GM23338 (cell line): ENCODE measurements around the gene USP1. TPM values are rescaled to one million over a fixed set of nuclear protein-coding genes. Genes with fewer than 3 reads are reported as not detected.

Source experiments
- ATAC-seq: fragments of 200-7000 bp; cut with Tn5 transposase; 3 replicates; pipeline ENCODE4 v1.9.1; 2020
- DNase-seq: peaks from one replicate; pipeline ENCODE4 v3.0.0-alpha.2; 2015; ENCODE audit warnings: low spot score
- H2AFZ ChIP-seq: fragments of 200-600 bp; sonication (generic); 2 replicates; pipeline ENCODE4 v1.8.0; 2016; ENCODE audit warnings: antibody characterized with exemption, mild to moderate bottlenecking, moderate library complexity
- H3F3A ChIP-seq: fragments of 200-600 bp; sonication (generic); replicated peaks from 2 replicates; pipeline ENCODE4 v1.8.0; 2017; ENCODE audit warnings: antibody characterized with exemption, mixed run types, low read depth
- H3K27ac ChIP-seq: fragments of 200-600 bp; sonication (generic); 2 replicates; pipeline ENCODE4 v1.6.1; 2016; ENCODE audit warnings: low read depth
- H3K27me3 ChIP-seq: fragments of 200-600 bp; sonication (generic); 2 replicates; pipeline ENCODE4 v1.8.0; 2016; ENCODE audit warnings: mild to moderate bottlenecking, mixed run types, moderate library complexity; ENCODE audit not compliant: insufficient read depth
- H3K36me3 ChIP-seq: fragments of 200-600 bp; sonication (generic); 2 replicates; pipeline ENCODE4 v1.8.0; 2016; ENCODE audit warnings: mild to moderate bottlenecking; ENCODE audit not compliant: insufficient read depth
- H3K4me1 ChIP-seq: fragments of 200-600 bp; sonication (generic); 2 replicates; pipeline ENCODE4 v1.8.0; 2016; ENCODE audit warnings: mild to moderate bottlenecking, moderate library complexity; ENCODE audit not compliant: insufficient read depth
- H3K4me2 ChIP-seq: fragments of 200-600 bp; sonication (generic); 2 replicates; pipeline ENCODE4 v1.7.1; 2017; ENCODE audit warnings: mixed run types
- H3K4me3 ChIP-seq: fragments of 200-600 bp; sonication (generic); 2 replicates; pipeline ENCODE4 v1.6.1; 2016; ENCODE audit warnings: mixed run types
- H3K79me2 ChIP-seq: fragments of 200-600 bp; sonication (generic); replicated peaks from 2 replicates; pipeline ENCODE4 v1.8.0; 2017; ENCODE audit warnings: mild to moderate bottlenecking; ENCODE audit not compliant: insufficient read depth
- H3K9me2 ChIP-seq: fragments of 200-600 bp; sonication (generic); 2 replicates; pipeline ENCODE4 v1.8.0; 2017; ENCODE audit not compliant: insufficient read depth
- H4K20me1 ChIP-seq: fragments of 200-600 bp; sonication (generic); replicated peaks from 2 replicates; pipeline ENCODE4 v1.8.0; 2017; ENCODE audit warnings: mild to moderate bottlenecking; ENCODE audit not compliant: insufficient read depth
- H3K27ac Mint-ChIP-seq: 2 replicates; pipeline ENCODE4 v1.8.0; 2020; ENCODE audit warnings: inconsistent platforms, mild to moderate bottlenecking, moderate library complexity, mixed read lengths
- H3K27me3 Mint-ChIP-seq: 3 replicates; pipeline ENCODE4 v1.8.0; 2022; ENCODE audit warnings: low read depth, mild to moderate bottlenecking, moderate library complexity, mixed read lengths, inconsistent platforms; ENCODE audit not compliant: insufficient read depth, poor library complexity
- H3K36me3 Mint-ChIP-seq: 3 replicates; pipeline ENCODE4 v1.8.0; 2021; ENCODE audit warnings: low read depth, mild to moderate bottlenecking, inconsistent platforms, moderate library complexity, mixed read lengths
- H3K4me1 Mint-ChIP-seq: 3 replicates; pipeline ENCODE4 v1.8.0; 2020; ENCODE audit warnings: mild to moderate bottlenecking, inconsistent platforms, mixed read lengths
- H3K4me3 Mint-ChIP-seq: 3 replicates; pipeline ENCODE4 v1.8.0; 2021; ENCODE audit warnings: moderate library complexity, mild to moderate bottlenecking, inconsistent platforms, mixed read lengths
- H3K9me3 Mint-ChIP-seq: 3 replicates; pipeline ENCODE4 v1.8.0; 2020; ENCODE audit warnings: moderate library complexity, mild to moderate bottlenecking, inconsistent platforms, mixed read lengths
- CREB1 ChIP-seq: fragments of 250-450 bp; sonication (Bioruptor Pico); IDR thresholded peaks from 2 replicates; pipeline ENCODE4 v1.5.0; 2020; ENCODE audit warnings: low read depth, mild to moderate bottlenecking, moderate library complexity
- EZH2 ChIP-seq: fragments of 200-600 bp; sonication (generic); IDR thresholded peaks from one replicate; pipeline ENCODE4 v1.8.0; 2017; ENCODE audit warnings: antibody characterized with exemption, mild to moderate bottlenecking, low read depth; ENCODE audit not compliant: unreplicated experiment
- EZH2phosphoT487 ChIP-seq: fragments of 200-600 bp; sonication (generic); IDR thresholded peaks from one replicate; pipeline ENCODE4 v1.8.1; 2018; ENCODE audit warnings: antibody characterized with exemption; ENCODE audit not compliant: unreplicated experiment
- JUNB ChIP-seq: IDR thresholded peaks from one replicate; pipeline ENCODE4 v1.6.1; 2016; ENCODE audit warnings: antibody characterized with exemption; ENCODE audit not compliant: unreplicated experiment
- NANOG ChIP-seq: IDR thresholded peaks from 2 replicates; pipeline ENCODE4 v1.6.1; 2016; ENCODE audit warnings: antibody characterized with exemption, borderline replicate concordance
- POLR2AphosphoS5 ChIP-seq: IDR thresholded peaks from 2 replicates; pipeline ENCODE4 v1.6.1; 2016; ENCODE audit warnings: antibody characterized with exemption, low read depth
- STAT1 ChIP-seq: IDR thresholded peaks from one replicate; pipeline ENCODE4 v1.6.1; 2016; ENCODE audit warnings: antibody characterized with exemption; ENCODE audit not compliant: unreplicated experiment
- ZNF331 ChIP-seq: fragments of 250-450 bp; sonication (Bioruptor Pico); IDR thresholded peaks from 2 replicates; pipeline ENCODE4 v1.5.0; 2020; ENCODE audit warnings: low read depth, mild to moderate bottlenecking, moderate library complexity
- polyA plus RNA-seq: library from polyadenylated mRNA; unstranded; fragments of >200 nt; fragmentation: Nextera tagmentation; extraction: Ambion mirVana; gene quantifications from 2 replicates; pipeline ENCODE4 v1.2.1, GENCODE V29; 2016
- total RNA-seq: library from RNA; depleted of rRNA; stranded (reverse); fragments of >200 nt; shearing (Covaris generic); gene quantifications from 2 replicates; pipeline ENCODE4 v1.2.3, GENCODE V29; 2014
- TF ChIP-seq, protein P1 (sequence below): IDR thresholded peaks from 2 replicates; pipeline ENCODE4 v1.6.1; 2016; ENCODE audit warnings: antibody characterized with exemption
- TF ChIP-seq, protein P2 (sequence below), 2 experiments: fragments of 200-600 bp in 1 of 2; sonication (generic) in 1 of 2; conservative IDR thresholded peaks; 2 replicates each; pipeline versions ENCODE4 v1.5.1 to v1.6.1; 2016 to 2017; ENCODE audit warnings: antibody characterized with exemption in 2 of 2, low read depth in 2 of 2, mild to moderate bottlenecking in 2 of 2, moderate library complexity in 1 of 2
- TF ChIP-seq, protein P3 (sequence below): IDR thresholded peaks from one replicate; pipeline ENCODE4 v1.6.1; 2018; ENCODE audit warnings: antibody characterized with exemption; ENCODE audit not compliant: unreplicated experiment

USP1 gene
- total and polyA plus RNA-seq, 2 experiments from 2014 or later: 45.6 to 74.6 TPM

DNA sequence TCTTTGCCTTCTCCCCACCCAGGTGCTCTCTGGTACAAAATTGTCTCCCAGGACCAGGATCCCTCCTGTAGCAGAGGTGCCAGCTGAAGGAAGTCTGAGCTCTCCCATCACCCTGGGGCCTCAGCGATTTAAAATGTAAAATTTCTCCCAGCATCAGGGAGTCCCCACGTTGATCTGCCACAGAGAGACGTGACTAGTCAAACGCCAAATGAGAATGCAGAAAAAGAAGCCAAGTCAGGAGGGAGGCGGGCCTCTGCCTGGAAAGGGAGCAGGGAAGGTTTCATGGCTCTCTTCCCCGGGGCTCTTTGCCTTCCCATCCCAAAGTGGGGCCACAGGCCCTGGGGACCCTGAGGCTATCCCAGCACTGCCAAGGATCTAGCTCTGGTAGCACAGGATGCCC, 40.0 kb upstream of the USP1 start:
- no peak overlapping the region for H3K27ac ChIP-seq
- no peaks in the 10 kb centered on the region for H3K27me3 ChIP-seq
- Mint-ChIP-seq H3K4me3 (no peak overlapping the region), H3K27ac (no peak overlapping the region), H3K4me1 (peaks cover 25% of the 10 kb centered on the region), H3K27me3 (peaks cover 7% of the 10 kb centered on the region), H3K36me3 (no peaks in the 10 kb centered on the region), H3K9me3 (no peaks in the 10 kb centered on the region)
- H3K79me2 ChIP-seq: no peaks in the 10 kb centered on the region
- H3K36me3 ChIP-seq: no peaks in the 10 kb centered on the region
- peak overlapping the region; percentile 94 for H2AFZ ChIP-seq
- ATAC-seq (peak; percentile 65), DNase-seq (peak; percentile 33)
- no peak overlapping the region for H3K4me2 ChIP-seq
- no peaks in the 10 kb centered on the region for H3F3A ChIP-seq
- 0 out of 2 replicates have a peak, but pooled peaks cover 4% of the 10 kb centered on the region for H3K9me2 ChIP-seq
- TF ChIP-seq JUNB (no peak), POLR2AphosphoS5 (no peak), STAT1 (no peak), CREB1 (CRISPR knock-in tag) (no peak), EZH2 (no peak)
- TF ChIP-seq, protein P1, sequence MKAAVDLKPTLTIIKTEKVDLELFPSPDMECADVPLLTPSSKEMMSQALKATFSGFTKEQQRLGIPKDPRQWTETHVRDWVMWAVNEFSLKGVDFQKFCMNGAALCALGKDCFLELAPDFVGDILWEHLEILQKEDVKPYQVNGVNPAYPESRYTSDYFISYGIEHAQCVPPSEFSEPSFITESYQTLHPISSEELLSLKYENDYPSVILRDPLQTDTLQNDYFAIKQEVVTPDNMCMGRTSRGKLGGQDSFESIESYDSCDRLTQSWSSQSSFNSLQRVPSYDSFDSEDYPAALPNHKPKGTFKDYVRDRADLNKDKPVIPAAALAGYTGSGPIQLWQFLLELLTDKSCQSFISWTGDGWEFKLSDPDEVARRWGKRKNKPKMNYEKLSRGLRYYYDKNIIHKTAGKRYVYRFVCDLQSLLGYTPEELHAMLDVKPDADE: no peak
- H4K20me1 ChIP-seq: no peaks in the 10 kb centered on the region
- H3K4me1 ChIP-seq: peaks cover 4% of the 10 kb centered on the region
- H3K4me3 ChIP-seq: no peak overlapping the region

DNA sequence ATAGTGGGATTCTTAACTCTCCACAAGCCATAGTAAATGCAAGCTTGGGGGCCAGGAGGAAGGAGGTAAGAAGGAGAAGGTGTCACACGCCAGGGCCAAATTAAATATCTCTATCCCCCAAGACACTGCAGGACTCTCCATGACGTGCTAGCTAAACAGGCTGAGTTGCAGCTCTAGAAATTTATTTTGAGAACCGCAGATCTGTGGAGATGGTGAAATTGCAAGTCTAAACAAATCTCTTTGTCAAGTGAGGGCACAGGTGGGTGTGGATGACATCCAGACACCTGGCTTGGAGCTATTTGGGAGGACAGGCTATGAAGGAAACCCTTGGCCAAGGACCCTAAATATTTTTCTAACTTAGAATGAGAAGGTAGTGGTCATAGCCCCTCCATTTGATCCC, 39.5 kb upstream of the USP1 start:
- Histone ChIP-seq H3K9me2 (0 out of 2 replicates have a peak, but pooled peaks cover 4% of the 10 kb centered on the region), H3K79me2 (no peaks in the 10 kb centered on the region), H3K27me3 (no peaks in the 10 kb centered on the region), H3K4me3 (no peak overlapping the region), H3K27ac (no peak overlapping the region), H2AFZ (peak overlapping the region; percentile 94), H4K20me1 (no peaks in the 10 kb centered on the region), H3K36me3 (no peaks in the 10 kb centered on the region), H3K4me1 (peaks cover 4% of the 10 kb centered on the region), H3F3A (no peaks in the 10 kb centered on the region), H3K4me2 (no peak overlapping the region)
- no peak for ATAC-seq
- DNase-seq: no peak
- Mint-ChIP-seq H3K27me3 (peaks cover 7% of the 10 kb centered on the region), H3K4me3 (no peak overlapping the region), H3K4me1 (peaks cover 26% of the 10 kb centered on the region), H3K9me3 (no peaks in the 10 kb centered on the region), H3K27ac (no peak overlapping the region), H3K36me3 (no peaks in the 10 kb centered on the region)
- TF ChIP-seq NANOG: no peak
- TF ChIP-seq, protein P2, sequence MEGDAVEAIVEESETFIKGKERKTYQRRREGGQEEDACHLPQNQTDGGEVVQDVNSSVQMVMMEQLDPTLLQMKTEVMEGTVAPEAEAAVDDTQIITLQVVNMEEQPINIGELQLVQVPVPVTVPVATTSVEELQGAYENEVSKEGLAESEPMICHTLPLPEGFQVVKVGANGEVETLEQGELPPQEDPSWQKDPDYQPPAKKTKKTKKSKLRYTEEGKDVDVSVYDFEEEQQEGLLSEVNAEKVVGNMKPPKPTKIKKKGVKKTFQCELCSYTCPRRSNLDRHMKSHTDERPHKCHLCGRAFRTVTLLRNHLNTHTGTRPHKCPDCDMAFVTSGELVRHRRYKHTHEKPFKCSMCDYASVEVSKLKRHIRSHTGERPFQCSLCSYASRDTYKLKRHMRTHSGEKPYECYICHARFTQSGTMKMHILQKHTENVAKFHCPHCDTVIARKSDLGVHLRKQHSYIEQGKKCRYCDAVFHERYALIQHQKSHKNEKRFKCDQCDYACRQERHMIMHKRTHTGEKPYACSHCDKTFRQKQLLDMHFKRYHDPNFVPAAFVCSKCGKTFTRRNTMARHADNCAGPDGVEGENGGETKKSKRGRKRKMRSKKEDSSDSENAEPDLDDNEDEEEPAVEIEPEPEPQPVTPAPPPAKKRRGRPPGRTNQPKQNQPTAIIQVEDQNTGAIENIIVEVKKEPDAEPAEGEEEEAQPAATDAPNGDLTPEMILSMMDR (conservative IDR thresholded peaks at IDR 0.05; ENCODE audit: low read depth in 2 of 2): no peak
- TF ChIP-seq, protein P3, sequence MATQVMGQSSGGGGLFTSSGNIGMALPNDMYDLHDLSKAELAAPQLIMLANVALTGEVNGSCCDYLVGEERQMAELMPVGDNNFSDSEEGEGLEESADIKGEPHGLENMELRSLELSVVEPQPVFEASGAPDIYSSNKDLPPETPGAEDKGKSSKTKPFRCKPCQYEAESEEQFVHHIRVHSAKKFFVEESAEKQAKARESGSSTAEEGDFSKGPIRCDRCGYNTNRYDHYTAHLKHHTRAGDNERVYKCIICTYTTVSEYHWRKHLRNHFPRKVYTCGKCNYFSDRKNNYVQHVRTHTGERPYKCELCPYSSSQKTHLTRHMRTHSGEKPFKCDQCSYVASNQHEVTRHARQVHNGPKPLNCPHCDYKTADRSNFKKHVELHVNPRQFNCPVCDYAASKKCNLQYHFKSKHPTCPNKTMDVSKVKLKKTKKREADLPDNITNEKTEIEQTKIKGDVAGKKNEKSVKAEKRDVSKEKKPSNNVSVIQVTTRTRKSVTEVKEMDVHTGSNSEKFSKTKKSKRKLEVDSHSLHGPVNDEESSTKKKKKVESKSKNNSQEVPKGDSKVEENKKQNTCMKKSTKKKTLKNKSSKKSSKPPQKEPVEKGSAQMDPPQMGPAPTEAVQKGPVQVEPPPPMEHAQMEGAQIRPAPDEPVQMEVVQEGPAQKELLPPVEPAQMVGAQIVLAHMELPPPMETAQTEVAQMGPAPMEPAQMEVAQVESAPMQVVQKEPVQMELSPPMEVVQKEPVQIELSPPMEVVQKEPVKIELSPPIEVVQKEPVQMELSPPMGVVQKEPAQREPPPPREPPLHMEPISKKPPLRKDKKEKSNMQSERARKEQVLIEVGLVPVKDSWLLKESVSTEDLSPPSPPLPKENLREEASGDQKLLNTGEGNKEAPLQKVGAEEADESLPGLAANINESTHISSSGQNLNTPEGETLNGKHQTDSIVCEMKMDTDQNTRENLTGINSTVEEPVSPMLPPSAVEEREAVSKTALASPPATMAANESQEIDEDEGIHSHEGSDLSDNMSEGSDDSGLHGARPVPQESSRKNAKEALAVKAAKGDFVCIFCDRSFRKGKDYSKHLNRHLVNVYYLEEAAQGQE: no peak
- no peak for TF ChIP-seq ZNF331
- no peak for TF ChIP-seq POLR2AphosphoS5
- no peak for TF ChIP-seq EZH2phosphoT487
- TF ChIP-seq, protein P1: no peak
